NCI-H1436 treated with DMSO at 0.1 percent for 48 hours (cell line): ENCODE measurements around the gene C8A.

Experiments used
- DNase-seq: peaks from one replicate; lab custom pipeline; 2025; lab: John Stamatoyannopoulos, UW

The C8A gene

DNA sequence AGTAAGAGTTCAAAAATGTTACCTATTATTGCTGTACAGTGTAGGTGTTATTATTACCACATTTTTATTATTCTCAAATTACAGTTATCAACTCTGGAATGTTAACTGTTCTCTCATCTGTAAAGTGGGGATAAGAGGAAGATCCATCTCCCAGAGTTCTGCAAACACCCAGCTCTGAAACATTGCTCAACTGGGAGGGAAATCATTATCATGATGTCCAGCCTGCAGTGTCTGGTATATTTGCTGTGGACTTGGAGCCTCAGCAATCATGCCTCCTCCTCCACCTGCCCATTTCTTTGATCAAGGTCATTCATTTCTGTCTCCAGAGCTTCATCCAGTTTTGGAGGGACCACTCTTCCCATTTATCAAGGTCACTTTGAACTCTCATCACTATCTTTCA, 39.4 kb downstream of the C8A start:
- DNase-seq, result no peak

DNA sequence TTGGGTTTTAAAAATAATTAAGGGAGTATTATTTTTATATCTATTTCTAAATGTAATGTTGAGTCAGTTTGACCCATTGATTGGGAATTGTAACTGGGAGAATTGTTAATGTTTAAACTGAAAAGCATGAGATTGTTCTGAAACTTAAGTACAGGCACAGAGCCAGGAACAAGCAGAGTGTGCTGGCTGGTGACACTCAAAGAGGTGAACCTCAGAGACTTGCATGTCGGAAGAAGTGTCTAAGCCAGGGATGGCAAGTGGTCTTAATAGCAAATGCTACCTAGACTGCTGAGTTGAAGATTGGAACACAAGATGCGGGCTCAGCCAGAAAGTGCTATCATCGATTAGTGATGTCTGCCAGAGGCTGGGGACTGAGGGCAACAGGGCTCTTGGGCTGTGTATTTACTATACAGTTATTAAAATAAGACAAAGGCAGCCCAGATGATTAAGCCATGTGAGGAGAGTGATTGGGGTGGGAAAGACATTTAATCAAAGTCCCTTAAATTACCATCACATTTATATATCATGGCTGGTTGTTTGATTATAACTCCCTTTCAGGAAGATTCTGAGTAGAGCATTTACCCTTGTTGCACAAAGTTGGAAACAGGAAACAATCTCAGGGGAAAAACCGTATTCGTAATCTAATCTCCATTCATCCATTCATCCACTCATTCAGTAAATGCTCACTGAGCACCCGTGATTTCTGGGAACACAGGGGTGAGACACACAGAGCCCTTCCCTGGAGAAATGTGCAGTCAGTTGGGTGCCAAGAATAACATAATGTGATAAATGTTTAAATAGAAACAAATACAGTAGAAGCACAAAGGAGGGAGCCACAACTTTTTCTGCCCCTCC, 42.8 kb downstream of the C8A start:
- no peak for DNase-seq

DNA sequence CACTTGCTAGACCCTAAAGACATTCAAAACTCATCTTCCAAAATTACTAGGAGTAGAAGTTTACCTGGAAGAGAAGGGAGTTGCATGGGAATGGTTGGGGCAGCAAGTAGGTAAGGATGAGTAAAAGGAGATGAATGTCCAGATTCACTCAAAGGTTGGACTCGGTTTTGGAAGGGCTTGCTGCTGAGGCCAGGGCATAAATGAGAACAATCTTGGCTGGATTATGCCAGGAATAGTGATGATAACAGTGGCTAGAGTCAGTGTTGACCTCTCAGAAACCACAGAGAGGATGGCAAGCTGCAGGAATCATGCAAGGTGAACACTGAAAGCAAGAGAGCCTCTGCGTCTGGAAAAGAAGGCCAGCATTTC, 43.4 kb downstream of the C8A start:
- DNase-seq, result no peak

GRCh38 chr1:56898879-56899278, 44.3 kb downstream of the C8A start:
- DNase-seq, result no peak

- DNase-seq, result no peak
Measured at GRCh38 chr1:56901716-56902115, 47.1 kb downstream of the C8A start.

- no peak for DNase-seq
Measured at GRCh38 chr1:56903778-56904177, 49.2 kb downstream of the C8A start.

- no peak for DNase-seq
Measured at GRCh38 chr1:56904663-56905397, 50.2 kb downstream of the C8A start.

- no peak for DNase-seq
Measured at GRCh38 chr1:56905667-56906066, 51.1 kb downstream of the C8A start.

GRCh38 chr1:56908619-56909221, 54.1 kb downstream of the C8A start:
- no peak for DNase-seq

- no peak for DNase-seq
Measured at GRCh38 chr1:56910441-56910985, 55.9 kb downstream of the C8A start.

- DNase-seq, result no peak
Measured at GRCh38 chr1:56911098-56911938, 56.7 kb downstream of the C8A start.

DNA sequence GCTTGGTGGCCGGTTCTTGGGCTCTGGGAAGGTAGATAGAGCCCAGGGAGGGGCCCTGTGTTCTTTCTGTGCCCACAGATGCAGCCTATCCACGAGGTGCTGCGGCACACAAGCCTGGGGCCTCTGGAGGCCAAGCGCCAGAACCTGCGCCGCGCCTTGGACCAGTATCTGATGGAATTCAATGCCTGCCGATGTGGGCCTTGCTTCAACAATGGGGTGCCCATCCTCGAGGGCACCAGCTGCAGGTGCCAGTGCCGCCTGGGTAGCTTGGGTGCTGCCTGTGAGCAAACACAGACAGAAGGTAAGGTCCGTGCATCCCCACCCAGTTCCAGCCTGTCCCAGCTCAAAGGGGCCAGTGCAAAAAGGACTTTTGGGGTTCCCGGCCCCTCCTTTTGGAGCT, 57.7 kb downstream of the C8A start:
- DNase-seq, result no peak

DNA sequence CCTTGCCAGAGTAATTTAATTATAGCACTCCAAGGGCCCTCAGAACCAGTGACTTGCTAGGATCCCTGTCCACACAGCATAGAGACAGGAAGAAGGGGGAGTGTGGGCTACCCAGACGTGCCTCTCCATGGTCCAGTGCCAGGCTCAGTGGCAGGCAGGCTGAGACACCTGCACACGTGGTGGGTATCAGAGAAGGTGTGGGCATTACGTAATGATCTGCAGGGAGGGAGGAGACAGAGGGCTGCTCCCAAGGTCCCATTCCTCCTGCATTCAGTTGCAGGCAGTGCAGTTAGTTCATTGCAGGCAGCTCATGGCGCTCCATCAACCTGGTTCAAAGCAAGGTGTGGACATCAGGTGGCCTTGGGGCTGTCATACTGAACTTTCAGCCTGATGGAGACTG, 61.4 kb downstream of the C8A start:
- DNase-seq, result no peak

DNA sequence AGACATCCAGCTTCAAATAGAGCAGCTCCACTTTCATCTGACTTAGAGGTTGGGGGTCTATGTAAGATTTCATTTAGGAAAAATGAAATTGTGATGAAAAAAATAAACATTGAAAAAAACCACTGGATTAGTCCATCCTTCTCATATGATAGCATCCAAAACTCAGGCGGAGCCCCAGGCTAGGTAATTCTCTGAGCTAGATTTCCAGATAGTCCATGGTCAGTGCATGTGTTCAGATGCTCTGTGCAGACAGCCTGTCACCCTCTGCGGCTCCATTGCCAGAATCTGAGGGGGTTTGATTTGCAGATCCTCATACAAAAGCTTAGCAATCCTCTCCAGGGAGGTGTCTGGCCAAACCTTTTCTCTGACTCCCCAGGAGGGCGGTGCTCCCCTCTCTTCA, 62.0 kb downstream of the C8A start:
- DNase-seq, result no peak

- DNase-seq, result no peak
Measured at GRCh38 chr1:56917356-56917755, 62.8 kb downstream of the C8A start.

DNA sequence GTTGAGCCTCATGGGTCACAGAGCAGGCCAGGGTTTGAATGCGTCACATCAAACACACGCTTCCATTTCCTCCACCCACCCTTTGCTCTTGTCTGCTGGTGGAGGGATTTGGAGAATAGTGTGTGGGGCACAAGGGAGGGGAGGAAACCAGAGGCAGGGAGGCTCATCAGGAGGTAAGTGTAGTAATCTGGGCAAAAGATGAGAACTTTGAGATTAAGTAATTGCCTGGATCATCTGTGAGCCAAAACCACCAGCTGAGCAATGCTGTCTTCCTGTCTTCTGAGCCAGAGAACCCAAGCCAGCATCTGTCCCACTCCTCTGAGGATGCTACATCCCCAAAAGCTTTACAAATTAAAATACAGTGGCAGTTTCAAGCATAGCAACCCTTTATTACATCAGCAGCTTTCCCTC, 66.0 kb downstream of the C8A start:
- no peak for DNase-seq

- no peak for DNase-seq
Measured at GRCh38 chr1:56921479-56921878, 66.9 kb downstream of the C8A start.

DNA sequence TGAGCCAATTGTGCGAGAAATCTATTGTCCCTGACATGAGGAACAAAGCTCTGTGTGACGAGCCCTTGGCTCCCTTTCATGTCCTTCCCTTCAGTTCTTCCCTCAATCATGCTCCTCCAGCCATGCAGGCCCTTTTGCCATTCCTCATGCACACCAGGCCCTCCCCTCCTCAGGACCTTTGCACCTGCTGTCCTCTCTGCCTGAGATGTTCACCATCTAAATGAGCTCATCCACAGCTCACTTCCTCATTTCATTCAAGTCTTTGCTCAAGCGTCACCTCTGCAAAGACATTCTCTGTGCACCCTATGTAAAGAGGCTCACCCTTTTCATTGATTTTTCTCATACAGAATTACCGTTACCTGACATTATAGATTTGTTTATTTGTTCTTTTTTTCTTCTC, 67.5 kb downstream of the C8A start:
- DNase-seq, result no peak

GRCh38 chr1:56922507-56922906, 67.9 kb downstream of the C8A start:
- DNase-seq, result no peak

DNA sequence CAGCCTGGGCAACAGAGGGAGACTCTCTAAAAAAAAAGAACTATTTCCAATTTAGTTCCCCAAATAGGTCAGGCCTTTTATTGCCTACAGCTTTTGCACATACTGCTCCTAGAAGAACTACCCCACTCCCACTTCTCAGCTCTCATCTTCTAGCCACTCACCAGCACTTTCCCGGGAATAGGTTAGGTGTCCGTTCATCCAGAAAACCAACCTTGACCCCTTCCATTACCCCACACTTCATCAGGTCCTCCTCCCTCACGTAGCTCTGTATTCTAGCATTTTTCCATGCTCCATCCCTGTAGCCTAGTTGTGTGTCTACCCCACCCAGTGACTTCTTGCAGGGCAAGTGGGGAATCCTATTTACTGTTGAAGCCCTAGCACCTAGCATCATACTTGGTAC, 68.6 kb downstream of the C8A start:
- DNase-seq, result no peak

DNA sequence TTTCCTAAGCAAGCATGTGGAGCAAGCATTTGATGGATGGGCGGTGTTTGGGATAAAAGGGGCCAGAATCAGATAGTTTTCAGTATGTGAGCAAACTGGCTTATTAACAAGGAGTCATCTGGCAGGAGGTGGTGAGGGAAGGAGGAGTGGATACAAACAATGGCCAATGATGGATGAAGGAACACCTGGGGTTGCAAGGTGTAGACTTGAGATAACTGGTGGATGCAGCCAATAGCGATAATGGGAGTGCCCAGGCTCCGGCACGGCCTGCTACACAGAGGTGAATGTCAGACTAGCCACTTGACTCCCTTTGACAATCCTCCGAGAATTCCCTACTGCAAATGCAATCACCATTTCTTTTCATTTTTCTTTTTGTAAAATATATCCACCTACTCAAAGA, 69.5 kb downstream of the C8A start:
- no peak for DNase-seq

DNA sequence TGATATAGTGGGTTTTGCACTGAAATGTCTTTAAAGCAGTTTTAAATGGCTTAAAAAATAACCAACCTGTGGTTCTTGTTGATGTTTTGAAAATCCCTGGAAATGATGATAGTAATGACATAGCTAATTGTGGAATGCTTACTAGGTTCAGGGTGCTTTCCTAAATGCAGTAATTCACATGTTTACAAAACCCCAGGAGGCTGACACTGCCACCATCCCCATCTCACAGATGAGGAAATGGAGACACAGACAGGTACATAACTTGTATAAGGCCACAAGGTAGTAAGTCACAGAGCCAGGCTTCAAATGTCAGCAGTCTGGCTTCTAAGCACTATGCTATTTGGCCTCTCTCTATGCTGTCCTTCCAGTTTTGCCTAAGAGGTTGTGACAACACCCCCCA, 70.6 kb downstream of the C8A start:
- no peak for DNase-seq
